Endodermal cell (in vitro differentiated cells): ENCODE measurements around the gene LHX6. TPM values are rescaled to one million over a fixed set of nuclear protein-coding genes. Genes with fewer than 3 reads are reported as not detected.

Experiments
- DNase-seq: peaks from one replicate; pipeline ENCODE4 v3.0.0-alpha.2; 2017
- H3K27ac ChIP-seq: 2 replicates; pipeline ENCODE4 v1.5.1; 2013; ENCODE audit warnings: mild to moderate bottlenecking, low read depth, low read length, moderate library complexity
- H3K27me3 ChIP-seq: 2 replicates; pipeline ENCODE4 v1.6.1; 2013; ENCODE audit warnings: mild to moderate bottlenecking, low read length, moderate library complexity; ENCODE audit not compliant: insufficient read depth, control insufficient read depth, poor library complexity, severe bottlenecking
- H3K36me3 ChIP-seq: 2 replicates; pipeline ENCODE4 v1.7.0; 2013; ENCODE audit warnings: mild to moderate bottlenecking, low read length, moderate library complexity; ENCODE audit not compliant: control insufficient read depth, insufficient read depth
- H3K4me1 ChIP-seq: one replicate; pipeline ENCODE4 v1.7.0; 2013; ENCODE audit warnings: low read length; ENCODE audit not compliant: control insufficient read depth, insufficient read depth
- H3K4me3 ChIP-seq: 2 replicates; pipeline ENCODE4 v1.5.1; 2013; ENCODE audit warnings: mild to moderate bottlenecking, low read length, moderate library complexity
- H3K9ac ChIP-seq: 2 replicates; pipeline ENCODE4 v1.6.1; 2013; ENCODE audit warnings: mild to moderate bottlenecking, low read length, moderate library complexity; ENCODE audit not compliant: poor library complexity, severe bottlenecking; ENCODE audit errors: extremely low read depth
- H3K9me3 ChIP-seq: 2 replicates; pipeline ENCODE4 v1.6.1; 2013; ENCODE audit warnings: mild to moderate bottlenecking, low read length, moderate library complexity; ENCODE audit not compliant: control insufficient read depth
- H3K27ac Mint-ChIP-seq: 2 replicates; pipeline ENCODE4 v1.8.0; 2020; ENCODE audit warnings: mixed read lengths
- H3K27me3 Mint-ChIP-seq: 2 replicates; pipeline ENCODE4 v1.8.0; 2021; ENCODE audit warnings: mild to moderate bottlenecking, mixed read lengths; ENCODE audit not compliant: insufficient read depth
- H3K36me3 Mint-ChIP-seq: 2 replicates; pipeline ENCODE4 v1.8.0; 2020; ENCODE audit warnings: low read depth, mixed read lengths
- H3K4me1 Mint-ChIP-seq: 2 replicates; pipeline ENCODE4 v1.8.0; 2020; ENCODE audit warnings: mixed read lengths
- H3K4me3 Mint-ChIP-seq: 2 replicates; pipeline ENCODE4 v1.8.0; 2020; ENCODE audit warnings: mild to moderate bottlenecking, moderate library complexity, mixed read lengths
- H3K9me3 Mint-ChIP-seq: 2 replicates; pipeline ENCODE4 v1.8.0; 2020; ENCODE audit warnings: mild to moderate bottlenecking, mixed read lengths
- WGBS, 2 experiments: methylation state at CpG; one replicate each; pipeline versions ENCODE4 v1.1.5 to v1.1.7; 2013; ENCODE audit warnings: missing lambda C conversion rate in 2 of 2, mixed read lengths in 1 of 2; ENCODE audit not compliant: insufficient coverage in 1 of 2, insufficient read length in 1 of 2; 5-methylcytosine and 5-hydroxymethylcytosine counted together
- total RNA-seq, 2 donors: library from RNA; stranded (reverse); fragmentation: NEBNext Ultra II Directional in 1 of 2; extraction: Animal tissue kit (Norgen Biotek cat#: 25700) in 1 of 2; gene quantifications; 2 replicates in 1 of 2; 3 replicates in 1 of 2; pipeline ENCODE4 v1.2.1, GENCODE V29; 2021
- TF ChIP-seq, protein P1 (sequence below): fragments of 200-600 bp; sonication (generic); conservative IDR thresholded peaks from 2 replicates; pipeline ENCODE4 v1.5.0; 2021; ENCODE audit warnings: antibody characterized with exemption, mild to moderate bottlenecking

Gene LHX6
- total RNA-seq, 2 donors from 2014 or later: 0.37 TPM; not detected in 1

DNA sequence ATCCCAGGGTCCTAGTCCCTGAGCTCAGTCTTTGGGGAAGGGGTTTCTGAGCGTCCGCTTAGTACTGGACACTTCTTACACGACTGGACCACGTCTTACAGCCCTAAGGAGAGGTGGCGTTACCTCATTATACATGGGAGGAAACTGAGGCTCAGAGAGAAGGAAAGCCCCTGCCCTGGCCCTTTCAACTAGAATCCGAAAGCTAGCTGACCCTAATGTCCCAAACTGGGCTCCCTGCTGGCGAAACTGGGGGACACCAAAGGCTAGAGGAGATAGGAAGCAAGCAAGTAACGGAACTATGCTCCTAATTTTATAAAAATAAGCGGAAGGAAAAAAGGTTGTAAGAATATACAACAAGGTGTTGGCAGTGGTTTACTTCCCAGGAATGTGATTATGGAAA lies 14.2 kb downstream of the LHX6 start:
- H3K4me1 ChIP-seq: no peaks in the 10 kb centered on the region
- peaks cover 7% of the 10 kb centered on the region for H3K4me1 Mint-ChIP-seq

DNA sequence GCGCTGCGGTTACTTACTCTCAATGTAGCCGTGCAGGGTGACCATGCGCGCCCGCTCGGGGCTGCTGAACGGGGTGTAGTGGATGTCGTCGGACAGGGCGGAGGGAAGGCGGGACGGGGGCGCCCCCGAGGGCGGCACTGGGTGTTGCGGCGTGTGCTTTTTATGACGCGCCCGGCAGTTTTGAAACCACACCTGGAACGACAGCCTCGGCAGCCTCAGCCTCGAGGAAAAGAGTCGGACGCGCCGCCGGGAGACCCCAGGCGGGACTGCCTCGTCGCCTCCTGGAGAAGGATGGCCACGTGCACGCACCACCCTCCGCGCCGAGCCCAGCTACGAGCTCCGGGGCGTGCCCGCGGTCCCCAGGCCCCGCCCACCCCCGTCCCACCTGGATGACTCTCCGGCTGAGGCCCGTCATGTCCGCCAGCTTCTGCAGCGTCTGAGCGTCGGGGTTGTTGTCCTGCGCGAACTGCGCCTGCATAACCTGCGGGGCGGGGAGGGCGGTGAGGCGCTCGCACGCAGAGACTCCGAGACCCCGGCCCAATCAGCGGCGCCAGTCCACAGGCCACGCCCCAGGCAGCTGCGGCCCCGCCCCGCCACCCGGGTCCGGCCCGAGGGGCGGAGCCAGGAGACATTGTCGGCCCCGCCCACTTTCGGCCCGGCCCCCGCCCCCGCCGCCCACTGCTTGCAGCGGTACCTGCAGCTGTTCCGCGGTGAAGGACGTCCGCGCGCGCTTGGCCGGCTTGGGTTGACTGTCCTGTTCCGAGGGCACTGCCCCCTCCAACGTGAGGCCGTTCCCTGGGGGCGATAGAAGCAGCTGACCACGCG lies 15.0 kb downstream of the LHX6 start:
- Histone ChIP-seq H3K4me3 (peak overlapping the region; percentile 64), H3K36me3 (no peaks in the 10 kb centered on the region), H3K4me1 (no peaks in the 10 kb centered on the region), H3K27me3 (peaks cover 85% of the 10 kb centered on the region), H3K9ac (no peak overlapping the region), H3K9me3 (no peaks in the 10 kb centered on the region), H3K27ac (no peak overlapping the region)
- no peaks in the 10 kb centered on the region for H3K4me1 Mint-ChIP-seq
- TF ChIP-seq, protein P1, sequence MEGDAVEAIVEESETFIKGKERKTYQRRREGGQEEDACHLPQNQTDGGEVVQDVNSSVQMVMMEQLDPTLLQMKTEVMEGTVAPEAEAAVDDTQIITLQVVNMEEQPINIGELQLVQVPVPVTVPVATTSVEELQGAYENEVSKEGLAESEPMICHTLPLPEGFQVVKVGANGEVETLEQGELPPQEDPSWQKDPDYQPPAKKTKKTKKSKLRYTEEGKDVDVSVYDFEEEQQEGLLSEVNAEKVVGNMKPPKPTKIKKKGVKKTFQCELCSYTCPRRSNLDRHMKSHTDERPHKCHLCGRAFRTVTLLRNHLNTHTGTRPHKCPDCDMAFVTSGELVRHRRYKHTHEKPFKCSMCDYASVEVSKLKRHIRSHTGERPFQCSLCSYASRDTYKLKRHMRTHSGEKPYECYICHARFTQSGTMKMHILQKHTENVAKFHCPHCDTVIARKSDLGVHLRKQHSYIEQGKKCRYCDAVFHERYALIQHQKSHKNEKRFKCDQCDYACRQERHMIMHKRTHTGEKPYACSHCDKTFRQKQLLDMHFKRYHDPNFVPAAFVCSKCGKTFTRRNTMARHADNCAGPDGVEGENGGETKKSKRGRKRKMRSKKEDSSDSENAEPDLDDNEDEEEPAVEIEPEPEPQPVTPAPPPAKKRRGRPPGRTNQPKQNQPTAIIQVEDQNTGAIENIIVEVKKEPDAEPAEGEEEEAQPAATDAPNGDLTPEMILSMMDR: peak; percentile 43
- no peaks in the 10 kb centered on the region for H3K9me3 Mint-ChIP-seq
- no peak overlapping the region for H3K27ac Mint-ChIP-seq
- 3 to 8% methylated on average over 23 to 93 of the region's 93 CpGs for WGBS, 2 experiments
- peak; percentile 98 for DNase-seq
- H3K36me3 Mint-ChIP-seq: no peaks in the 10 kb centered on the region
- peak overlapping the region; percentile 44 for H3K4me3 Mint-ChIP-seq
- H3K27me3 Mint-ChIP-seq: peaks cover 84% of the 10 kb centered on the region

More for the DNA sequence above, 14.2 kb downstream of the LHX6 start:
- Histone ChIP-seq H3K27ac (no peak overlapping the region), H3K27me3 (peaks cover 92% of the 10 kb centered on the region), H3K36me3 (no peaks in the 10 kb centered on the region), H3K9me3 (no peaks in the 10 kb centered on the region), H3K9ac (no peak overlapping the region), H3K4me3 (peak overlapping the region; percentile 64)
- Mint-ChIP-seq H3K4me3 (peak overlapping the region; percentile 44), H3K36me3 (no peaks in the 10 kb centered on the region), H3K9me3 (no peaks in the 10 kb centered on the region), H3K27me3 (peaks cover 91% of the 10 kb centered on the region), H3K27ac (no peak overlapping the region)
- 47 to 49% methylated on average over 9 of the region's 9 CpGs for WGBS, 2 experiments
- DNase-seq: no peak
- TF ChIP-seq, protein P1: no peak

DNA sequence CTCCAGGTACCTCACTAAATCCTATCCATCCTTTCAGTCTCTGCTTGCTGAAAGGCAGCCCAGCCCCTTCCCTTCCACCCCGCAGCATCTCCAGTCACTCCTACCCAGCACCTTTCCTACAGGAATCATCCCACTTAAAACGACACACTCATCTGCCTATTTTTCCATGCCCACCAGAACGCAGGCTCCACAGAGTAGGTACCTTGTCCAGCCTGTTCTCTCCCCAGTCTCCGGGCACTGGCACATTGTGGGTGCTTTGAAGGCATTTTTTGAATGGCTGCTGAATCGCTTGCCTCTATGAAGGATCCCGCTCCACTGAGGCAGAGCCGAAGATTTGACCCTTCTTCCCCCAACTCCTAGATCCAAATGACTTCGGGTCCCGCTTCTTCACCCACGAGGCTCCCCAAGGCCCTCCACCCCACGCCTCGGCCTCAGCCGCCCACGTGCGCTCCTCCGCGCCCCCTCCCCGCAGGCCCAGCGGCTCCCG lies 15.6 kb downstream of the LHX6 start:
- TF ChIP-seq, protein P1: no peak
- H3K36me3 ChIP-seq: no peaks in the 10 kb centered on the region
- no peak overlapping the region for H3K27ac Mint-ChIP-seq
- H3K4me3 ChIP-seq: no peak overlapping the region
- H3K27me3 Mint-ChIP-seq: peaks cover 78% of the 10 kb centered on the region
- no peak overlapping the region for H3K9ac ChIP-seq
- no peaks in the 10 kb centered on the region for H3K9me3 ChIP-seq
- no peak for DNase-seq
- no peaks in the 10 kb centered on the region for H3K36me3 Mint-ChIP-seq
- H3K9me3 Mint-ChIP-seq: no peaks in the 10 kb centered on the region
- peak overlapping the region; percentile 44 for H3K4me3 Mint-ChIP-seq
- WGBS, 2 experiments: 37 to 53% methylated on average over 7 to 20 of the region's 20 CpGs
- H3K4me1 ChIP-seq: no peaks in the 10 kb centered on the region
- no peak overlapping the region for H3K27ac ChIP-seq
- H3K27me3 ChIP-seq: peaks cover 78% of the 10 kb centered on the region
- H3K4me1 Mint-ChIP-seq: no peaks in the 10 kb centered on the region
